ENCODE data around the gene PPIA.
"Not testable (repeated sequence)": the region's sequence is repeated elsewhere in the genome, so short reads cannot be mapped to it uniquely, and the experiment has no call there.

The PPIA gene

GRCh38 chr7:44827567-44827966, 31.1 kb downstream of the PPIA start:
- no peak for DNase-seq (ENCODE audit: low read depth in 2 of 2)

GRCh38 chr7:44838751-44839150, 42.3 kb downstream of the PPIA start:
- DNase-seq (ENCODE audit: low read depth in 2 of 2) = no peak

GRCh38 chr7:44842675-44843074, 46.2 kb downstream of the PPIA start:
- not testable (repeated sequence) for DNase-seq (ENCODE audit: low read depth in 2 of 2)

- DNase-seq (ENCODE audit: low read depth in 2 of 2) = not testable (repeated sequence)
Observed at GRCh38 chr7:44843440-44843839, 47.0 kb downstream of the PPIA start.

- DNase-seq (ENCODE audit: low read depth in 2 of 2) = no peak
Observed at GRCh38 chr7:44845451-44845850, 49.0 kb downstream of the PPIA start.

GRCh38 chr7:44846390-44846789, 49.9 kb downstream of the PPIA start:
- not testable (repeated sequence) for DNase-seq (ENCODE audit: low read depth in 2 of 2)

- DNase-seq (ENCODE audit: low read depth in 2 of 2) = no peak
Observed at GRCh38 chr7:44846816-44847508, 50.5 kb downstream of the PPIA start.

- DNase-seq (ENCODE audit: low read depth in 2 of 2) = peak; percentile 69 to 74
Observed at GRCh38 chr7:44847509-44847919, 51.0 kb downstream of the PPIA start.

GRCh38 chr7:44847920-44848634, 51.6 kb downstream of the PPIA start, which contains the start of gene H2AZ2:
Gene H2AZ2 (minus strand): TSS chr7:44848087. CDS start chr7:44847971, 116 bp downstream.
- DNase-seq (ENCODE audit: low read depth in 2 of 2) = peak; percentile 100

GRCh38 chr7:44849259-44849884, 52.9 kb downstream of the PPIA start:
- no peak for DNase-seq (ENCODE audit: low read depth in 2 of 2)

GRCh38 chr7:44849885-44850544, 53.5 kb downstream of the PPIA start:
- no peak for DNase-seq (ENCODE audit: low read depth in 2 of 2)

GRCh38 chr7:44852590-44852989, 56.1 kb downstream of the PPIA start:
- no peak for DNase-seq (ENCODE audit: low read depth in 2 of 2)
